GM21723 (cell line): ENCODE data around the gene CREB3.

Experiments
- ATAC-seq: cut with Tn5 transposase; IDR thresholded peaks from one replicate; pipeline ENCODE4 v1.9.1; 2021; ENCODE audit warnings: mild to moderate bottlenecking, moderate library complexity; ENCODE audit not compliant: unreplicated experiment

Gene CREB3

GRCh38 chr9:35732185-35732799 lies at the start of gene CREB3, which contains the start of gene TLN1:
Gene CREB3 (plus strand): TSS chr9:35732666. CDS start chr9:35732773, 107 bp downstream.
Gene TLN1 (minus strand): TSS chr9:35732195. CDS start chr9:35725694, 6,501 bp downstream.
- ATAC-seq, result peak; percentile 82

GRCh38 chr9:35683323-35683722 lies 49.1 kb upstream of the CREB3 start:
- no peak for ATAC-seq

GRCh38 chr9:35684921-35685320 lies 47.5 kb upstream of the CREB3 start:
- ATAC-seq, result no peak

GRCh38 chr9:35685506-35685905 lies 47.0 kb upstream of the CREB3 start:
- no peak for ATAC-seq

- peak; percentile 53 for ATAC-seq
These were observed 46.0 kb upstream of the CREB3 start for GRCh38 chr9:35686222-35687203.

- ATAC-seq, result no peak
These were observed 45.2 kb upstream of the CREB3 start for GRCh38 chr9:35687306-35687705.

GRCh38 chr9:35687972-35688557 lies 44.4 kb upstream of the CREB3 start:
- no peak for ATAC-seq

GRCh38 chr9:35688558-35689541 lies 43.6 kb upstream of the CREB3 start:
- ATAC-seq, result no peak

- no peak for ATAC-seq
These were observed 42.7 kb upstream of the CREB3 start, which contains the start of gene TPM2 for GRCh38 chr9:35689542-35690293. Gene TPM2 (minus strand): TSS chr9:35689925. CDS start chr9:35689817, 108 bp downstream.

GRCh38 chr9:35690294-35690613 lies 42.2 kb upstream of the CREB3 start:
- no peak for ATAC-seq

- no peak for ATAC-seq
These were observed 41.7 kb upstream of the CREB3 start for GRCh38 chr9:35690614-35691333.

- no peak for ATAC-seq
These were observed 41.2 kb upstream of the CREB3 start for GRCh38 chr9:35691334-35691650.

- ATAC-seq, result no peak
These were observed 40.6 kb upstream of the CREB3 start for GRCh38 chr9:35691757-35692301.

- ATAC-seq, result no peak
These were observed 36.5 kb upstream of the CREB3 start for GRCh38 chr9:35695943-35696401.

GRCh38 chr9:35696520-35697215 lies 35.8 kb upstream of the CREB3 start:
- peak; percentile 79 for ATAC-seq

GRCh38 chr9:35697486-35697885 lies 35.0 kb upstream of the CREB3 start:
- ATAC-seq, result no peak

- ATAC-seq, result no peak
These were observed 34.2 kb upstream of the CREB3 start for GRCh38 chr9:35698231-35698630.

GRCh38 chr9:35700031-35700430 lies 32.4 kb upstream of the CREB3 start:
- ATAC-seq, result no peak
